Brain microvascular endothelial cell (primary cell): ENCODE data around the gene ANO1.

Experiments used
- DNase-seq: peaks from one replicate; pipeline ENCODE4 v3.0.0-alpha.2; 2020
- H3K27ac ChIP-seq: fragments of 250-450 bp; sonication (Bioruptor Pico); 2 replicates; pipeline ENCODE4 v1.5.1; 2020; ENCODE audit warnings: mild to moderate bottlenecking, moderate library complexity
- H3K27me3 ChIP-seq: fragments of 250-450 bp; sonication (Bioruptor Pico); replicated peaks from 2 replicates; pipeline ENCODE4 v1.5.1; 2020; ENCODE audit warnings: mild to moderate bottlenecking
- H3K36me3 ChIP-seq: fragments of 250-450 bp; sonication (Bioruptor Pico); replicated peaks from 2 replicates; pipeline ENCODE4 v1.5.1; 2020; ENCODE audit warnings: mild to moderate bottlenecking
- H3K4me3 ChIP-seq: 2 replicates; pipeline ENCODE4 v1.5.1; 2011; ENCODE audit warnings: low read depth, mild to moderate bottlenecking, control low read depth, low read length, moderate library complexity
- CTCF ChIP-seq: IDR thresholded peaks from 2 replicates; pipeline ENCODE4 v1.5.1; 2011; ENCODE audit warnings: low read depth, mild to moderate bottlenecking, moderate library complexity, low read length, control low read depth, inconsistent platforms; ENCODE audit errors: missing control alignments
- in situ Hi-C: cut with HindIII; loops from 2 replicates; pipeline ENCODE4 v1.10.0; 2017; ENCODE audit warnings: low sequenced_read_pairs, low pct_ligation_motif_present

Gene ANO1

DNA sequence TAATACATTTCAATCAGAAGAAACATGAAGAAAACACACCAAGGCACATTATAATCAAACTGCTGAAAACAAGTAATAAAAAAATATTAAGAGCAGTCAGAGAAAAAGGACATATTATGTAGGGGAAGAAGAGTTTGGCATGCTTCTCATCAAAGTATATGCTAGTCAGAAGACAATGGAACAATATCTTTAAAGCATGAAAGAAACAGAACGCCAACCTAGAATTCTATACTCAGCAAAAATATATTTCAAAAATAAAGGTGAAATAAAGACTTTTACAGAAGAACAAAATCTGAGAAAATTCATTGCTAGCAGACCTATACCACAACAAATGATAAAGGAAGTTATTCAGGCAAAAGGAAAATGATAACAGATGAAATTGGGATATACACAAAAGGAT, 34.6 kb upstream of the ANO1 start:
- Histone ChIP-seq H3K4me3 (no peak overlapping the region), H3K27ac (no peak overlapping the region), H3K36me3 (no peaks in the 10 kb centered on the region), H3K27me3 (peaks cover 2% of the 10 kb centered on the region)
- no peak for DNase-seq
- TF ChIP-seq CTCF: no peak
- in situ Hi-C loops: loop anchor here (25.0 kb wide), 1 partner anchor 144 kb away; no protein-coding TSS in a partner anchor

- no peak overlapping the region for H3K27ac ChIP-seq
- in situ Hi-C loops: loop anchor here (25.0 kb wide), 1 partner anchor 141 kb away; no protein-coding TSS in a partner anchor
Observed at GRCh38 chr11:70046089-70046488, 32.0 kb upstream of the ANO1 start.

DNA sequence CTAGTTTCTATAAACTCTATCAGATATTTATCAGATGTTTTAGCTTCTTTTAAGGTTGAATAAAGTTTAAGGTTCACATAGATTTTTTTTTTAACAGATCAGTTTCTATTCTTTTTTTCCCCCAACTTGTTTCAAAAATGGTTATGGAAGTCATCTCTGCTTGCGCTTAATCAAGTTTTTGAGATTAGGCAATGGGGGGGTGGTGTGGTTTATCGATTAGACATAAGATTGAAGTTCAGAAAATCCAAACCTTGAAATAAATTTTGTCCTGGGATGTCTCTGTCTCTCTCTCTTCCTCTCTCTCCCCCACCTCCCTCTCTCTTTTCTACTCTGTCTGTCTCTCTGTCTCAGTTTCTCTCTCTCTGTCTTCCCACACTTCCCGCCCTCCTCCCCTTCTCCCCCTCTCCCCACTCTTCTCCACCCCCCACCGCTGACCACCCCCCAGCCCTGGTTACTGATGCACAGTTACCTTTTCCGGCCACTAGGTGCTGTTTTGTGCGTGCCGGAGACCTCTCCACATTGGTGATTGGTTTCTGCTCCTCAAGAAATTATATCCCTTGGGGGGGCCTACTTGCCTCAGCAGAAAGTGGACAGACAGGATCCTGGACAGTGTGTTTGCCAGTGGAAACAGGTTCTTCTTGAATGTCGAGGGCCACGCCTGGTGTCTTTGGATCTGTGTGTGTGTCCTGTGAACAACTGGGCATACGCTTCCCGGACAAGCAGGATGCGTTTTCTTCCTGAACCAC, 29.7 kb upstream of the ANO1 start:
- H3K27ac ChIP-seq: no peak overlapping the region
- no peak for DNase-seq
- peak; percentile 66 for TF ChIP-seq CTCF
- peaks cover 3% of the 10 kb centered on the region for H3K27me3 ChIP-seq
- in situ Hi-C loops: loop anchor here (25.0 kb wide), 1 partner anchor 139 kb away; no protein-coding TSS in a partner anchor
- H3K4me3 ChIP-seq: no peak overlapping the region
- H3K36me3 ChIP-seq: no peaks in the 10 kb centered on the region

More at GRCh38 chr11:70046089-70046488, 32.0 kb upstream of the ANO1 start:
- no peak for TF ChIP-seq CTCF
- no peaks in the 10 kb centered on the region for H3K36me3 ChIP-seq
- peaks cover 2% of the 10 kb centered on the region for H3K27me3 ChIP-seq
- DNase-seq: no peak
- H3K4me3 ChIP-seq: no peak overlapping the region

- H3K36me3 ChIP-seq: no peaks in the 10 kb centered on the region
- no peak for DNase-seq
- H3K4me3 ChIP-seq: no peak overlapping the region
- peaks cover 3% of the 10 kb centered on the region for H3K27me3 ChIP-seq
- TF ChIP-seq CTCF: no peak
- in situ Hi-C loops: loop anchor here (25.0 kb wide), 1 partner anchor 138 kb away; no protein-coding TSS in a partner anchor
- no peak overlapping the region for H3K27ac ChIP-seq
Observed at GRCh38 chr11:70049045-70049444, 29.1 kb upstream of the ANO1 start.

GRCh38 chr11:70050243-70050642, 27.9 kb upstream of the ANO1 start:
- H3K27ac ChIP-seq: no peak overlapping the region
- TF ChIP-seq CTCF: no peak
- no peak for DNase-seq
- peaks cover 3% of the 10 kb centered on the region for H3K27me3 ChIP-seq
- H3K36me3 ChIP-seq: no peaks in the 10 kb centered on the region
- no peak overlapping the region for H3K4me3 ChIP-seq
- in situ Hi-C loops: no loop called here
